A673 (cell line): ENCODE measurements around the gene NDUFAF5.

Source experiments
- EZH2 ChIP-seq: fragments of 200-600 bp; sonication (generic); IDR thresholded peaks from 2 replicates; pipeline ENCODE4 v1.6.1; 2017; ENCODE audit warnings: borderline replicate concordance, low read depth, mild to moderate bottlenecking, mixed read lengths, antibody characterized with exemption, low read length; ENCODE audit not compliant: poor library complexity, severe bottlenecking
- TF ChIP-seq, protein P1 (sequence below): fragments of 300-800, 200-600 bp; sonication (generic); conservative IDR thresholded peaks from 2 replicates; pipeline ENCODE4 v1.5.1; 2017; ENCODE audit warnings: low read depth, mild to moderate bottlenecking, antibody characterized with exemption, low read length, moderate library complexity, mixed read lengths

DNA sequence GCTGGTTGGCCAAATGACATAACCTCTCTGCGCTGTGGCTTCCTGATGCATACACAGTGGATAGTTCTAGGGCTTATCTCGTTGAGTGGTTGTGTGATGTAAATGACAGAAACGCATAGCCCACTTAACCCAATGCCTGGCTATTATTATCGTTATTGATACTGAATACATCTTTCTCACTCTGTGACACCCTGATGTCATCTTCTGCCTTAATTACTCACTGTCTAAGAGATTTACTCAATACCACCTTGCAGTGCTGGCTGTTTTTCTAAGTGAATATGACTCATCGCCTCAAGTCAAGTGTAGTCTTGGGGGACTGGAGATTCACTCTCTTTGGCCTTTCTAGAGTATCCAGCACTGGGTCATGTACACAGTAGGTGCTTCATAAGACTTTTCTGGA lies 73.6 kb downstream of the NDUFAF5 start:
- TF ChIP-seq, protein P1, sequence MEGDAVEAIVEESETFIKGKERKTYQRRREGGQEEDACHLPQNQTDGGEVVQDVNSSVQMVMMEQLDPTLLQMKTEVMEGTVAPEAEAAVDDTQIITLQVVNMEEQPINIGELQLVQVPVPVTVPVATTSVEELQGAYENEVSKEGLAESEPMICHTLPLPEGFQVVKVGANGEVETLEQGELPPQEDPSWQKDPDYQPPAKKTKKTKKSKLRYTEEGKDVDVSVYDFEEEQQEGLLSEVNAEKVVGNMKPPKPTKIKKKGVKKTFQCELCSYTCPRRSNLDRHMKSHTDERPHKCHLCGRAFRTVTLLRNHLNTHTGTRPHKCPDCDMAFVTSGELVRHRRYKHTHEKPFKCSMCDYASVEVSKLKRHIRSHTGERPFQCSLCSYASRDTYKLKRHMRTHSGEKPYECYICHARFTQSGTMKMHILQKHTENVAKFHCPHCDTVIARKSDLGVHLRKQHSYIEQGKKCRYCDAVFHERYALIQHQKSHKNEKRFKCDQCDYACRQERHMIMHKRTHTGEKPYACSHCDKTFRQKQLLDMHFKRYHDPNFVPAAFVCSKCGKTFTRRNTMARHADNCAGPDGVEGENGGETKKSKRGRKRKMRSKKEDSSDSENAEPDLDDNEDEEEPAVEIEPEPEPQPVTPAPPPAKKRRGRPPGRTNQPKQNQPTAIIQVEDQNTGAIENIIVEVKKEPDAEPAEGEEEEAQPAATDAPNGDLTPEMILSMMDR, result no peak
- no peak for TF ChIP-seq EZH2
